ENCODE results near the gene PTPN14. TPM values are rescaled to one million over a fixed set of nuclear protein-coding genes. Genes with fewer than 3 reads are reported as not detected.
A peak's percentile ranks its signal among the peaks of the same experiment; 100 is the strongest.

PTPN14 gene
- polyA plus RNA-seq, 1 experiment: 29.4 TPM

- no peaks in the 10 kb centered on the region for H3K27me3 ChIP-seq (ENCODE audit: control insufficient read depth, insufficient read depth, low read length)
- DNase-seq (ENCODE audit: low read depth): no peak
- ChIA-PET POLR2A (no interaction called here), CTCF (interaction anchor here (1.1 to 4.0 kb wide), 4 partner anchors 9 to 244 kb away, joined by 3 to 20 read pairs (median 4); no protein-coding TSS in a partner anchor)
- TF ChIP-seq CTCF (IDR thresholded peaks at IDR 0.05; ENCODE audit: insufficient read depth, low read depth, low read length): no peak
- peaks cover 4% of the 10 kb centered on the region for H3K36me3 ChIP-seq (ENCODE audit: control insufficient read depth, insufficient read depth, low read length)
- no peak overlapping the region for H3K4me3 ChIP-seq (ENCODE audit: low read depth, low read length)
Measured at GRCh38 chr1:214341459-214341858, 209.9 kb downstream of the PTPN14 start.

- H3K27me3 ChIP-seq (ENCODE audit: control insufficient read depth, insufficient read depth, low read length): no peaks in the 10 kb centered on the region
- POLR2A ChIA-PET: no interaction called here
- CTCF ChIA-PET: interaction anchor here (1.7 to 14.5 kb wide), 2 partner anchors 10 to 249 kb away, joined by 4 to 473 read pairs; no protein-coding TSS in a partner anchor
- no peak for TF ChIP-seq CTCF (IDR thresholded peaks at IDR 0.05; ENCODE audit: insufficient read depth, low read depth, low read length)
- peaks cover 5% of the 10 kb centered on the region for H3K36me3 ChIP-seq (ENCODE audit: control insufficient read depth, insufficient read depth, low read length)
- H3K4me3 ChIP-seq (ENCODE audit: low read depth, low read length): no peak overlapping the region
- DNase-seq (ENCODE audit: low read depth): no peak
Measured at GRCh38 chr1:214338212-214338611, 213.2 kb downstream of the PTPN14 start.

DNA sequence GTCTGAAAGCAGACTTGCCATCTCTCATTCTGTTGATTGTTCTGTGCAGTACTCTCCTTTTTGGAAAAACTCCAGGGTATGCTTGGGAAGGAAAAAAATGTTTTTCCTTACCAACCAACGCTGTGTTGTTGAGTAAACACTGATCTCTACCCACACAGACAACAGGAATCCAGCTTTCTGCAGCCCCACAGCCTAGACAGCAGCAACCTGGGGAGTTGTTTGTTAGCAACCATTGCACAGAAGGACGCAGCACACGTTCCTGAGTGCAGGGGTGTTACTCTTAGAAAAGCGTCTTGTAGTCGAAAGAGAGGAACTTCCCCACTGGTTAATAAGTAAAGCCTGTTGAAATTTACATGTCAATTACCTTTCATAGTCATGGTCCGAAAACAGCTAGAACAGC, 213.9 kb downstream of the PTPN14 start:
- peak; percentile 33 for DNase-seq (ENCODE audit: low read depth)
- Histone ChIP-seq H3K27me3 (ENCODE audit: control insufficient read depth, insufficient read depth, low read length) (no peaks in the 10 kb centered on the region), H3K36me3 (ENCODE audit: control insufficient read depth, insufficient read depth, low read length) (peaks cover 5% of the 10 kb centered on the region), H3K4me3 (ENCODE audit: low read depth, low read length) (no peak overlapping the region)
- ChIA-PET CTCF (interaction anchor here (1.7 to 14.5 kb wide), 3 partner anchors 10 to 250 kb away, joined by 4 to 473 read pairs (median 6); no protein-coding TSS in a partner anchor), POLR2A (no interaction called here)
- TF ChIP-seq CTCF (IDR thresholded peaks at IDR 0.05; ENCODE audit: insufficient read depth, low read depth, low read length): no peak

GRCh38 chr1:214337015-214337414, 214.4 kb downstream of the PTPN14 start:
- no peak for TF ChIP-seq CTCF (IDR thresholded peaks at IDR 0.05; ENCODE audit: insufficient read depth, low read depth, low read length)
- Histone ChIP-seq H3K36me3 (ENCODE audit: control insufficient read depth, insufficient read depth, low read length) (peaks cover 5% of the 10 kb centered on the region), H3K27me3 (ENCODE audit: control insufficient read depth, insufficient read depth, low read length) (no peaks in the 10 kb centered on the region), H3K4me3 (ENCODE audit: low read depth, low read length) (no peak overlapping the region)
- POLR2A ChIA-PET: no interaction called here
- DNase-seq (ENCODE audit: low read depth): no peak
- CTCF ChIA-PET: interaction anchor here (2.0 to 14.5 kb wide), 2 partner anchors 76 to 250 kb away, joined by 6 to 473 read pairs; no protein-coding TSS in a partner anchor

- no peak for DNase-seq (ENCODE audit: low read depth)
- CTCF ChIA-PET: interaction anchor here (0.9 to 14.5 kb wide), 4 partner anchors 74 to 292 kb away, joined by 3 to 473 read pairs (median 7); no protein-coding TSS in a partner anchor
- Histone ChIP-seq H3K36me3 (ENCODE audit: control insufficient read depth, insufficient read depth, low read length) (peaks cover 5% of the 10 kb centered on the region), H3K4me3 (ENCODE audit: low read depth, low read length) (no peak overlapping the region), H3K27me3 (ENCODE audit: control insufficient read depth, insufficient read depth, low read length) (no peaks in the 10 kb centered on the region)
- no peak for TF ChIP-seq CTCF (IDR thresholded peaks at IDR 0.05; ENCODE audit: insufficient read depth, low read depth, low read length)
- POLR2A ChIA-PET: no interaction called here
Measured at GRCh38 chr1:214335567-214335966, 215.8 kb downstream of the PTPN14 start.

All from BJ (cell line).